Fibroblast of skin of right biceps (primary cell): ENCODE data around the gene CD3D.

Experiments used
- DNase-seq: peaks from one replicate; pipeline ENCODE4 v3.0.0-alpha.2; 2013

The CD3D gene

GRCh38 chr11:118342503-118343161 is at the start of gene CD3D:
TSS of gene CD3D (minus strand) at chr11:118342705. CDS start at chr11:118342607, 98 bp downstream.
- DNase-seq = no peak

GRCh38 chr11:118383657-118384056 is 41.2 kb upstream of the CD3D start:
- no peak for DNase-seq

GRCh38 chr11:118382954-118383353 is 40.4 kb upstream of the CD3D start:
- no peak for DNase-seq

- DNase-seq = no peak
Observed at GRCh38 chr11:118380571-118380970, 38.1 kb upstream of the CD3D start.

DNA sequence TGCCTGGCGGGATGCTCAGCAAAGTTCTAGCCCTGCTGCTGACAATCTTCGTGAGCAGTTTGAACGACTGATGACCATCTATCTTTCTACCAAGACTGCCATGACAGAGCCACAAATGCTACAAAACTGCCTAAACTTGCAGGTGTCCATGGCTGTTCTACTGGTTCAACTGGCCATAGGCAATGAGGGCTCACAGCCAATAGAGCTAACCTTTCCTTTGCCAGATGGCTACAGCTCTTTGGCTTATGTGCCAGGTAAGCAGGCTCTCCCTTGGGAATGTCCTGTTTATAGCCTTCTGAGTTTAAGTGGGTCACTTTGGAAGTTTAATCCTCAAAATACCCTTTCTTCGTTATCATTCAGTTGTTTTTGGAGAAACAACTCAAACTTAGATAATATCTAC is 37.0 kb upstream of the CD3D start:
- no peak for DNase-seq

DNA sequence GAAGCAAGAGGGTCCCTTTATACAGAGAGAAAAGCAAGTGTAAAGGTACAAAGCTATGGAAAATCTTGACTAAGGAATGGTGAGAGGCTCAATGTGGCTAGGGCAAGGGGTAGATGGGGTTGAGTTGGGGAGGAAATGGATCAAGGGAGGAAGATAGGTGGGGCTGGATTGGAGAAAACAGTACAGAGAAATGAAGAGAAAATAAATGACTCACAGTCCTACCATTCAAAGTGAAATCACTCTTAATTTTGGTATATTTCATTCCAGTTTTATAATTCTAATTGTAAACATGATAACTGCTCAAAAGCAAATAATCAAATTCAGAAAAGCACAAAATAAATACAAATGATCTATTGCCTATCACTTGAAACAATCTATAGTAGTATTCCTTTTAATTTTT is 33.5 kb upstream of the CD3D start:
- DNase-seq = no peak

DNA sequence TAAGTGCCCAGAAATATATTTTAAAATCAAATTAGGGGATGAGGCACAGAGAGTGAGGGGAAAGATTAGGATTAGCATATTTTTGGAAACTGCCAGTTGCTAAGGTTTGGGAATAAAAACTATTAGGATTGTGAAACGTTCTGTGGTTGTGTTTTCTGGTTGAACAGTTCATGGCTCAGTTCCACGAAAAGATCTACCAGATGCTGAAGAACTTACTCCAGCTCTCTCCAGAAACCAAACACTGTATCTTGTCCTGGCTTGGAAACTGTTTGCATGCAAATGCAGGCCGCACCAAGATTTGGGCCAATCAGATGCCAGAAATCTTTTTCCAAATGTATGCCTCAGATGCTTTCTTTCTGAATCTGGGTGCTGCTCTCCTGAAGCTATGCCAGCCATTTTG is 32.2 kb upstream of the CD3D start:
- no peak for DNase-seq

- no peak for DNase-seq
Observed at GRCh38 chr11:118373871-118374270, 31.4 kb upstream of the CD3D start.

- no peak for DNase-seq
Observed at GRCh38 chr11:118373263-118373662, 30.8 kb upstream of the CD3D start.

- no peak for DNase-seq
Observed at GRCh38 chr11:118370774-118371173, 28.3 kb upstream of the CD3D start.

GRCh38 chr11:118366287-118366686 is 23.8 kb upstream of the CD3D start:
- no peak for DNase-seq

DNA sequence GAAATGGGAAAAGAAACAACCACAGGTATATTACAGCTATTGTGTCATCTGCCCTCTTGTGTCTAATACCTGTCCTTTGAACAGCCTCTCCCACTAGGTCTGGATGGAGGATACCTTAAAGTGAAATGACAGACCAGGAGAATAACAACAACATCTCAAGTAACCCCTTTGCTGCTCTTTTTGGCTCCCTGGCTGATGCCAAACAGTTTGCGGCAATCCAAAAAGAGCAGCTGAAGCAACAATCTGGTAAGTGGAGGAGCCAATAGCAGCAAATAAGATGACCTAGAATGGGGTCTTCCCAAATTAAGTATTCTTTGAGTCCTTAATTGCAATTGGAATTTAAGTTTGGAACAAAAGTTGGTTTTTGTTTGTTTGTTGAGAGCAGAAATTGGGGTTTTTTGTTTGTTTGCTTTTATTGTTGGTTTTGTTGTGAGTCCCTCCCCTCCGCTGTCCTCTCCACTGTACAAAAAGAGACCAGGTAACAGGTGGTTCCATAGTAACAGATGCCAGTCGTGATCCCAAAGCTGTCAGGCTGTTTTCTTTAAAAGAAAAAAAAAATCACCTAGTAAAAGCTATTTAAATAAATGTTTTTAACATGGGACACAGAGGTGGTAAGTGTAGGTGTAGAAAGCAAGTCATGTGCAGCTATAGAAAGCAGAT is 22.6 kb upstream of the CD3D start:
- DNase-seq = no peak

- peak; percentile 94 for DNase-seq
Observed at GRCh38 chr11:118359295-118359958, 16.9 kb upstream of the CD3D start, which contains the start of gene UBE4A. TSS of gene UBE4A (plus strand) at chr11:118359600. CDS start at chr11:118365081, 5,481 bp downstream.

DNA sequence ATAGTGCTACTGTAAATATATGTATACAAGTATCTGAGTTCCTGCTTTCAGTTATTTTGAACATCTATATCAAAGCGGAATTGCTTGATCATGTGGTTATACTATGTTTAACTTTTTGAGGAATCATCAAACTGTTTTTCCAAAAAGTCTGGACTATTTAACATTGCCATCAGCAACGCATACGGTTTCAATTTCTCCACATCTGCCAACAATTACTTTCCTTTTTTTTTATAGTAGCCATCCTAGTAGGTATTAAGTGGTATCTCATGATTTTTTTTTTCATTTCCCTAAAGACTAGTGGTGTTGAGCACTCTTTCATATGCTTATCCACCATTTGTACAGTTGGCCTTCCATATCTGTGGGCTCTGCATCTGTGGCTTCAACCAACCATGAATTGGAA is 15.6 kb upstream of the CD3D start:
- no peak for DNase-seq

GRCh38 chr11:118353084-118353710 is 10.7 kb upstream of the CD3D start:
- peak; percentile 18 for DNase-seq

DNA sequence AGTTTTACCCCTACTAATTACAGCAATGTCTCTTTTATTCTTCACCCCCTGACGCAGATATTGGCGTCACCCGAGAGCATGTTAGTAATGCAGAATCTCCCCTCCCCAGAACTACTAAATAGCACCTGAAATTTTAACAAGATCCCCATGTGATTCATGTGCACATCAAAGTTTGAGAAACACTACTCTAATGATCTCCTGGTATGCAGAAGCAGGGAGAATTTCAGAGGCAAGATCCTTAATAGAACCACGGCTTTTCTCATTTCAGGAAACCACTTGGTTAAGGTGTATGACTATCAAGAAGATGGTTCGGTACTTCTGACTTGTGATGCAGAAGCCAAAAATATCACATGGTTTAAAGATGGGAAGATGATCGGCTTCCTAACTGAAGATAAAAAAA is 7.0 kb upstream of the CD3D start:
- DNase-seq = no peak

DNA sequence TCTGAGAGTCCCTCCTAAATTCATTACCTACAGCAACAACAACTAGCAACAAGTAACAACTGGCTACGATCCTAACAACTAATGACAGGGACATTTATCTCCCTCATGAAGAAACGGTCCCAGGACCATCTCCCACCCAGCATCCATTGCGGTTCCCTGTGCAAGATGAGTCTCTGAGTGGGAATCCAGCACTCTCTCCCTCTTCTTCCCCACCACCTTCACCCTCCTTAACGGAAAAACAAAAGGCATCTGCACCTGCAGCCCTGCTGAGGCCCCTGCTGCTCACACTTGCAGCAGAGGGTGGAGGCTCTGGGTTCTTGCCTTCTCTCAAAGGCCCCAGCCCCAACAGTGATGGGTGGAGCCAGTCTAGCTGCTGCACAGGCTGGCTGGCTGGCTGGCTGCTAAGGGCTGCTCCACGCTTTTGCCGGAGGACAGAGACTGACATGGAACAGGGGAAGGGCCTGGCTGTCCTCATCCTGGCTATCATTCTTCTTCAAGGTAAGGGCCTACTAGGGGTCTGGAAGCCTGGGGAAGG is 1.5 kb upstream of the CD3D start, which contains the start of gene CD3G:
Gene CD3G (plus strand): TSS at position 364 of the 535 bp plus-strand sequence. CDS start 80 bp downstream, at position 444.
- no peak for DNase-seq

DNA sequence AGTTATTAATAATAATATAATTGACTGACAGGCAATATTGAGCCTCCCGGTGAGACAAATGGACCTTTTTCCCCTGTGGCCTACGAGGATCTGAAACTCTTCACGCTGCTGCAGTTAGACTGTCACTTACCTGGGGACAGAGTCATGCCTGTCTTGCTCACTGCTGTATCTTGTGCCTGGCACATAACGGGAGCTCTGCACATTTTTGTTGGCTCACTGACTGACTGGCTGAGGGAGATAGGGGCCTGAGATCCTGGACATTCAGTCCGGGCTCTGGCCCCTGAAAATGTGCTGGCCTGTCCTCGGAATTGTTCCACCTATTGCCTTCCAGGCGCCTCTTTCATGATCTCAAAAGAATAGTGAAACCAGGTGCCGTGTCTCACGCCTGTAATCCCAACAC is 743 bp upstream of the CD3D start:
- no peak for DNase-seq

- DNase-seq = no peak
Observed at GRCh38 chr11:118341815-118342489, 553 bp downstream of the CD3D start.

GRCh38 chr11:118341261-118341660 is 1.2 kb downstream of the CD3D start:
- no peak for DNase-seq

- no peak for DNase-seq
Observed at GRCh38 chr11:118340449-118340848, 2.1 kb downstream of the CD3D start.

GRCh38 chr11:118339281-118339961 is 3.1 kb downstream of the CD3D start:
- no peak for DNase-seq
